NCI-H2227 treated with DMSO at 0.1 percent for 48 hours (cell line): ENCODE results near the gene STX7.
A peak's percentile ranks its signal among the peaks of the same experiment; 100 is the strongest.

Source experiments
- DNase-seq: peaks from one replicate; lab custom pipeline; 2025; lab: John Stamatoyannopoulos, UW

STX7 gene

GRCh38 chr6:132506869-132507808, 5.8 kb downstream of the STX7 start:
- no peak for DNase-seq

DNA sequence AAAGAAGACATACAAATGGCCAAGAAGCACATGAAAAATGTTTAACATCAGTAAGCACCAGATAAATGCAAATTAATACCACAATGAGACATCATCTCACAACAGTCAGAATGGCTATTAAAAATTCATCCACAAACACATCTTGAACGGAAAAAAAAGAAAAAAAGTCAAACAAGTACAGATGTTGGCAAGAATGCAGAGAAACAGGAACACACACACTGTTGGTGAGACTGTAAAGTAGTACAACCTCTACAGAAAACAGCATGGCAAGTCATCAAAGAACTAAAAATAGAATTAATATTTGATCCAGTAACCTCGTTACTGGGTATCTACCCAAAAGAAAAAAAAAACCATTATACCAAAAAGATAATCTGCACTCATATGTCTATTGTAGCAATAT, 6.5 kb downstream of the STX7 start:
- DNase-seq, result no peak

- DNase-seq, result no peak
These were observed 7.8 kb downstream of the STX7 start for GRCh38 chr6:132505158-132505557.

- no peak for DNase-seq
These were observed 8.2 kb downstream of the STX7 start for GRCh38 chr6:132504757-132505156.

DNA sequence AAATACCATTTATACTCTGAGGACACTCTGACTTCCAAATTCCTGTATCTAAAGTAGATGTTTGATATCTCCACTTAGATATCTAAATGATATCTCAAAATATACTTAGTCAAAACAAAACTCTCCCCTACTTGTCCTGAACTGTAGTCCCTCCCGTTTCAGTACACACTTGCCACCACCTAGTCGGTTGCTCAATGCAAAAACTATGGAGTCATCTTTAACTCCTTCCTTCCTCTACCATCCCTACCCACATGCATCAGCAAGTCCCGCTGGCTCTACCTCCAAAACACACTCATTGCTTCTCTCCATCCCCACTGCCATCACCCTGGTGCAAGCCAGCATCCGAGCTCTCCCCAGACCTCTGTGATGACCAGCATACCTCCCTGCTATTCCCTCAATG, 13.2 kb downstream of the STX7 start:
- no peak for DNase-seq

DNA sequence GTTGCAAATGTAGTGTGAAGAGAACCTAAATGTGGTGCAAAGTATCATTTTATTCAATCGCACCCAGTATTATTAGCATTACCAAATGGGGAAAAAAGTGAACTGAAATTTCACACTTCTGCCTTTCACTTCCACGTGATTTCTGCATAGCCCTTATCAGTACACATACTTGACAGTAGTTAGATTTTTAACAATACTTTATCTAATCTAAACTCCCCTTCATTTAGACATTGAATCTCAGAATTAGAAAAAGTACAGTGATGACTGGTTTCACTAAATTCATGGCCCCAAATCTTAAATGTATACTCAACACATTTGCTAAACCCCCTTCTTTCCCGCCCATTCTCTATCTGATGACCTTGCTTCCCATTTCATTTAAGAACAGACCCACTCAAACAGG, 14.3 kb downstream of the STX7 start:
- DNase-seq, result no peak

- DNase-seq, result no peak
These were observed 16.3 kb downstream of the STX7 start for GRCh38 chr6:132496519-132497180.

GRCh38 chr6:132495604-132496079, 17.3 kb downstream of the STX7 start:
- no peak for DNase-seq

DNA sequence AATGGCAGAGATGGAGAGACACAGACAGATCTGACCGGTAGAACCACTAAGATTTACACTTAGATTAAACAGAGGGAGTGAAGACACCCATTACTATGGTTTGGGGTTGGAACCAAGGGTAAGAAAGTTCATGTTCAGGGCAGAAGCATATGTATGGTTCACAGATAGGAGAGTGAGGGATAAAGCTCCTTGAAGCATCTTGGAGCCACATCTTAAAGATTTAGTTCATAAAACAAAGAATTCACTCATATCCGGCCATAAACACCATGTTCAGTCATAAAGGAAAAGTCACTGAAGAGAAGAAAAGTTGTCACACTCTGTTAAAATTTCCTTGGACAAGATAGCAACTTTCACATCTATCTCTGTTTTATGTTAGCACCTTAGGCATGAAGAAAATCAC, 18.0 kb downstream of the STX7 start:
- DNase-seq, result no peak

GRCh38 chr6:132491881-132492280, 21.0 kb downstream of the STX7 start:
- no peak for DNase-seq

GRCh38 chr6:132491303-132491702, 21.6 kb downstream of the STX7 start:
- no peak for DNase-seq

DNA sequence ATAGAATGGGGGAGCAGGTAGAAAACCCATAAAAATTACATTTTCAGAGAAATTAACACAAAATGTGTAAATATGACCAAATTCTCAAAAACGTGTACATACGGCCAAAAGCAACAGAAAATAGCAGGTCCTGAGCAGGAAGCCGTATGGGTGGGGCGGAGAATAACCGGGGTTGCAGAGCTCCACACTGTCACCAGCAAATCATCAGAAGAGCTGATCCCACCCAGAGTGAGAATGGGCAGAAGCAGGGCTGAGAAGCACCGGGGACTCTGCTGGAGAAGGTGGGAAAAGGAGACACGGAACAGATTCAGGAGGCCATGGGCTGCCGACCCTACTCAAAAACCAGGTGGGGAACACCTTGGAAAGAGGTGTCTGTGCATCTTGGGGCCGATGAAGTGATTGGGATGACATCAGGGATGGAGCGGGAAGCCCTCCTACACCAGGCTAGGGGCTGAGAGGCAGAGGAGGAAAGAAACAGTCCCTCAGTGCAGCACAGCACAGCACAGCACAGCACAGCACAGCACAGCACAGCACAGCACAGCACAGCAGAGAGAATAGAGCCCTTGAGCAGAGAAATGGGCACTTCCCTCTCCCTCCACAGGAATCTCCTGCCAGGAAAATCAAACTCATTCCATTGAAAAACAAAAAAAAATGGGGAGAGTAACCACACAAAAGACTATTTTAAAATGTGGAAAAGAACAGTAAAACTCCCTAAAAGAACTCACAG, 22.3 kb downstream of the STX7 start:
- DNase-seq, result no peak

DNA sequence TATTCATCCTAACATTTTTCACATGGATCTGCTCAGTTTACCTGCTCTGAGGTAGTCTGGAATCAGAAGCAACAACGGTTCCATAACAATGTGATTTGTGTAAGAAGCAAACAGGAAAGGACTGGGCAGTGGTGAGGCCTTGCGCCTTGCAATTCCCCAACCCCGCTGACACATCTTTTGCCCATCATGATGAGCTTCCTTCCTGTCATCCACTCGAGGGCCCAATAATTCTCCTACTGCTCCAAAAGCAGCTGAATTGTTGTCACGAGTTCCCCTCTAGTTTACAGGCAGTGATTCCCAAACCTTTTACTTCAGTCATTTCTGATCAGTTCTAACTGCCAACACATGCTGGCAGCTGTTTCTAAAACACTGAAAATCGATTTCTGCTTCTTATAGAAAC, 22.9 kb downstream of the STX7 start:
- DNase-seq, result no peak

GRCh38 chr6:132489376-132489775, 23.5 kb downstream of the STX7 start:
- DNase-seq, result no peak

DNA sequence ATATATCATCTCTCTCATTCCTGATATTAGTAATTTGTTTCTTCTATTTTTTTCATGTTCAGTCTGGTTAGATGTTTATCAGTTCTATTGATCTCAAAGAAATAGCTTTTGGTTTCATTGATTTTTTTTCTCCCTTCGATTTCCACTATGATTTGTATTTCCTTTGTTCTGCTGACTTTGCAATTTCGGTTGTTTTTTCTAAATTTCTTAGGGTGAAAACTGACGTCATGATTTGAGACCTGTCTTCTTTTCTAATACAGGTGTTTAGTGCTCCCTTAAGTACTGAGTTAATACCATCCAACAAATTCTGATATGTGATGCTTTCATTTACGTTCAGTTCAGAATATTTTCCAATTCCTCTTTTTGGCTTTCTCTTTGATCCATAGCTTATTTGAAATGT, 25.2 kb downstream of the STX7 start:
- DNase-seq, result no peak

- DNase-seq, result no peak
These were observed 28.3 kb downstream of the STX7 start for GRCh38 chr6:132484680-132485018.

GRCh38 chr6:132483779-132484679, 28.9 kb downstream of the STX7 start:
- DNase-seq, result peak; percentile 57

GRCh38 chr6:132482581-132482980, 30.3 kb downstream of the STX7 start:
- DNase-seq, result no peak

GRCh38 chr6:132481189-132481588, 31.7 kb downstream of the STX7 start:
- no peak for DNase-seq

DNA sequence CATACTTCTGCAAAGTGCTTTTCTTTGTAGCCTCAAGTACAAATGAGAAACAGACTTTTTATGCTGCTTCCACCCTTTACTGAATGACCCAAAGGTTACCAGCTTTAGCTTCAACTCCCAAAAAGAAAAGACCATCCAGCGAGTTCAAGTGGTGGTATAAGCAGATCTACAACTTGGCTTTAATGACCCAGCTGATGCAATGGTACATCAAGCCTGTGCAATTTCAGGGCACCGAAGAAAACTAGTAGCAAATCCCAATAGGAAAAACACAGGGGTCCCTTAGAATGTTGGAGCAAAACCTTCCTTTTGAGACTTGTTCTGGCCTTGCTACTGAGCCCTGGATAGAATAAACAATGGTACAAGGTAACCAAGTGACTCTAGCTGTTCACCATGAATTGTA, 33.8 kb downstream of the STX7 start:
- DNase-seq, result no peak

- DNase-seq, result no peak
These were observed 34.2 kb downstream of the STX7 start for GRCh38 chr6:132478674-132479073.

- DNase-seq, result no peak
These were observed 34.6 kb downstream of the STX7 start for GRCh38 chr6:132478266-132478665.
